K562 (cell line): ENCODE measurements around the gene ADCY4. TPM values are rescaled to one million over a fixed set of nuclear protein-coding genes. Genes with fewer than 3 reads are reported as not detected.
A peak's percentile ranks its signal among the peaks of the same experiment; 100 is the strongest.

ENCODE experiments used
- KAT7 ChIP-seq: sonication (generic); formaldehyde crosslinking; IDR thresholded peaks from 2 replicates; pipeline ENCODE4 v1.8.0; 2022; ENCODE audit warnings: missing genetic modification reagents, mild to moderate bottlenecking, borderline replicate concordance
- MCM5 ChIP-seq: fragments of 450-650 bp; IDR thresholded peaks from 2 replicates; pipeline ENCODE4 v1.6.1; 2016; ENCODE audit warnings: low read depth
- NFIC ChIP-seq: fragments of 450-650 bp; IDR thresholded peaks from 2 replicates; pipeline ENCODE4 v1.6.1; 2017; ENCODE audit warnings: mild to moderate bottlenecking, inconsistent platforms
- POLR2H ChIP-seq: IDR thresholded peaks from 2 replicates; pipeline ENCODE4 v1.6.1; 2016; ENCODE audit warnings: missing genetic modification characterization, low read depth, mild to moderate bottlenecking, control low read depth, missing compliant biosample characterization, moderate library complexity
- polyA plus RNA-seq, 8 experiments: library from polyadenylated mRNA; depleted of rRNA in 4 of 8; stranded (reverse) in 5 of 8; unstranded in 3 of 8; fragments of >200 nt; fragmentation: Nextera tagmentation in 2 of 8; fragmentation: Illumina TruSeq in 1 of 8; extraction: Ambion mirVana in 2 of 8; extraction: Trizol in 1 of 8; gene quantifications; 2 replicates each; pipeline versions ENCODE4 v1.2.1 to v1.2.3, GENCODE V29; 2011 to 2014; ENCODE audit warnings: inconsistent platforms in 1 of 8, missing spikeins in 1 of 8
- total RNA-seq, 7 experiments: library from RNA; depleted of rRNA in 6 of 7; stranded (reverse); fragments of >200 nt in 6 of 7; fragmentation: Illumina TruSeq in 2 of 7; extraction: Trizol in 2 of 7; gene quantifications; 2 replicates each; pipeline versions ENCODE4 v1.2.1 to v1.2.3, GENCODE V29; 2011 to 2021; ENCODE audit warnings: low replicate concordance in 1 of 7
- TF ChIP-seq, protein P1 (sequence below), 2 experiments: fragments of 250-450 bp in 1 of 2; fragments of 450-650 bp in 1 of 2; sonication (Bioruptor Pico) in 1 of 2; IDR thresholded peaks; 2 replicates each; pipeline versions ENCODE4 v1.6.1 to v1.8.0; 2016 to 2021; ENCODE audit warnings: mild to moderate bottlenecking in 2 of 2, moderate library complexity in 2 of 2, missing compliant biosample characterization in 1 of 2, missing genetic modification characterization in 1 of 2
- TF ChIP-seq, protein P2 (sequence below), 3 experiments: IDR thresholded peaks in 2 of 3; conservative IDR thresholded peaks in 1 of 3; 2 replicates each; pipeline ENCODE4 v1.5.1; 2011 to 2012; ENCODE audit warnings: low read length in 3 of 3, mild to moderate bottlenecking in 3 of 3, control low read depth in 2 of 3, improper control_type of control experiment in 1 of 3, inconsistent platforms in 1 of 3, low read depth in 1 of 3, mixed read lengths in 1 of 3, moderate library complexity in 1 of 3; ENCODE audit not compliant: insufficient read depth in 2 of 3

ADCY4 gene
- total and polyA plus RNA-seq, 9 of the 15 experiments (the other 6 are each of a cell fraction or from before 2014, with no cell fraction given) = 0.04 to 0.31 (median 0.15) TPM; not detected in 2

DNA sequence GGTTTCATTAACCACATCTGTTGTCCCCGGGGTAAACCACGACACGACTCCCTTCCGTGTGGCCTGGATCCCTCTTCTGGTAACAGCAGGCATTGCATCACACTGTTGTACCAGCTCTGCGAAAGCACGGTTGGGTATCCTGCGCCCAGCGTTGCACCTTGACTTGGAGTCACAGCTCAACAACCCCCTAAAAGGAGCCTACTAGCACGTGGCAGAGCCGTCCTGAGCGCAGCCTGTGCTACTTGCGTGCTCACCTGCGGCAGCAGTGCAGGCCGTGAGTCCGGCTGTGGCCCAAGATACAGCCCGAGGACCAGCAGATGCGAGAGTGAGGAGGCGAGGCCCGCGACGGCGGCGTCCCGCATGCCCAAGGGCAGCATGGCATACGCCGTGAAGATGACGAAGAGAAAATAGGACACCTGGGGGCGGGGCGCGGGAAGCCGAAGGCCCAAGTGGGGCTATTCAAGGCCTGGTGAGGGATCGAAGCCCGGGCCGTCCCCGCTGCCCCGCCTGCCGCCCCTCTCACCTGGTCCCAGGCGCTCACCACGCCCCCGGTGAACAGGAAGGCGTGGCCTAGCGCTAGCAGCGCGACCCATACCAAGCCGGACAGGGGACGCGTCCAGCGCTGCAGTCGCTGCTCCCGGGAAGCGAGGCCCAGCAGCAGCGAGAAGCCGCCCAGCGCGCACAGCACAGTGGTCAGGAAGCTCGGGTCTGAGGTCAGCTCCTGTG lies 2.4 kb downstream of the ADCY4 start (continued):
- TF ChIP-seq, protein P1, sequence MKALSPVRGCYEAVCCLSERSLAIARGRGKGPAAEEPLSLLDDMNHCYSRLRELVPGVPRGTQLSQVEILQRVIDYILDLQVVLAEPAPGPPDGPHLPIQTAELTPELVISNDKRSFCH (CRISPR knock-in tag; IDR thresholded peaks at IDR 0.05) = no peak
- TF ChIP-seq, protein P1 (tag; IDR thresholded peaks at IDR 0.05) = peak; percentile 56; the same call in 1 of the 2 replicates
- TF ChIP-seq KAT7 (CRISPR knock-in tag) (peak; percentile 56; the same call in 1 of the 2 replicates), POLR2H (tag) (no peak), NFIC (no peak), MCM5 (no peak)
- TF ChIP-seq, protein P2, sequence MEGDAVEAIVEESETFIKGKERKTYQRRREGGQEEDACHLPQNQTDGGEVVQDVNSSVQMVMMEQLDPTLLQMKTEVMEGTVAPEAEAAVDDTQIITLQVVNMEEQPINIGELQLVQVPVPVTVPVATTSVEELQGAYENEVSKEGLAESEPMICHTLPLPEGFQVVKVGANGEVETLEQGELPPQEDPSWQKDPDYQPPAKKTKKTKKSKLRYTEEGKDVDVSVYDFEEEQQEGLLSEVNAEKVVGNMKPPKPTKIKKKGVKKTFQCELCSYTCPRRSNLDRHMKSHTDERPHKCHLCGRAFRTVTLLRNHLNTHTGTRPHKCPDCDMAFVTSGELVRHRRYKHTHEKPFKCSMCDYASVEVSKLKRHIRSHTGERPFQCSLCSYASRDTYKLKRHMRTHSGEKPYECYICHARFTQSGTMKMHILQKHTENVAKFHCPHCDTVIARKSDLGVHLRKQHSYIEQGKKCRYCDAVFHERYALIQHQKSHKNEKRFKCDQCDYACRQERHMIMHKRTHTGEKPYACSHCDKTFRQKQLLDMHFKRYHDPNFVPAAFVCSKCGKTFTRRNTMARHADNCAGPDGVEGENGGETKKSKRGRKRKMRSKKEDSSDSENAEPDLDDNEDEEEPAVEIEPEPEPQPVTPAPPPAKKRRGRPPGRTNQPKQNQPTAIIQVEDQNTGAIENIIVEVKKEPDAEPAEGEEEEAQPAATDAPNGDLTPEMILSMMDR (IDR thresholded peaks at IDR 0.05 in 2 of 3, conservative IDR thresholded peaks at IDR 0.05 in 1 of 3; ENCODE audit: insufficient read depth in 2 of 3, low read depth in 1 of 3, low read length in 3 of 3) = peak; percentile 70 to 85 (median 72)
